AG04450 (cell line): ENCODE results near the gene GARIN5A. TPM values are rescaled to one million over a fixed set of nuclear protein-coding genes. Genes with fewer than 3 reads are reported as not detected.

ENCODE experiments used
- CTCF ChIA-PET: fragments of 300-600, 350-600 bp; formaldehyde crosslinking; extraction: SDS; loops from one replicate; lab custom pipeline; 2022; ENCODE audit warnings: antibody characterized with exemption, inconsistent platforms; lab: Charles Lee
- POLR2A ChIA-PET: fragments of 350-600 bp; formaldehyde crosslinking; extraction: SDS; loops from one replicate; lab custom pipeline; 2021; ENCODE audit warnings: antibody characterized with exemption, inconsistent platforms; lab: Yijun Ruan, JAX
- DNase-seq: peaks from one replicate; pipeline ENCODE4 v3.0.0-alpha.2; 2011; ENCODE audit warnings: low read depth, low spot score
- H3K27ac ChIP-seq: one replicate; pipeline ENCODE4 v1.5.1; 2012; ENCODE audit warnings: low read depth, low read length, control low read depth
- H3K27me3 ChIP-seq: one replicate; pipeline ENCODE4 v1.6.0; 2012; ENCODE audit warnings: low read length; ENCODE audit not compliant: control insufficient read depth, insufficient read depth
- H3K4me3 ChIP-seq: 2 replicates; pipeline ENCODE4 v1.5.1; 2011; ENCODE audit warnings: mild to moderate bottlenecking, low read depth, low read length, control low read depth
- H3K9me3 ChIP-seq: 2 replicates; pipeline ENCODE4 v1.5.1; 2012; ENCODE audit warnings: low read length; ENCODE audit not compliant: control insufficient read depth, insufficient read depth
- polyA plus RNA-seq: library from polyadenylated mRNA; depleted of rRNA; stranded (reverse); fragments of >200 nt; gene quantifications from 2 replicates; pipeline ENCODE4 v1.2.3, GENCODE V29; 2011; rRNA removed
- TF ChIP-seq, protein P1 (sequence below): IDR thresholded peaks from 2 replicates; pipeline ENCODE4 v1.5.1; 2011; ENCODE audit warnings: low read depth, low read length, control low read depth, inconsistent platforms

Gene GARIN5A
- polyA plus RNA-seq, 1 experiment = 0.32 TPM

DNA sequence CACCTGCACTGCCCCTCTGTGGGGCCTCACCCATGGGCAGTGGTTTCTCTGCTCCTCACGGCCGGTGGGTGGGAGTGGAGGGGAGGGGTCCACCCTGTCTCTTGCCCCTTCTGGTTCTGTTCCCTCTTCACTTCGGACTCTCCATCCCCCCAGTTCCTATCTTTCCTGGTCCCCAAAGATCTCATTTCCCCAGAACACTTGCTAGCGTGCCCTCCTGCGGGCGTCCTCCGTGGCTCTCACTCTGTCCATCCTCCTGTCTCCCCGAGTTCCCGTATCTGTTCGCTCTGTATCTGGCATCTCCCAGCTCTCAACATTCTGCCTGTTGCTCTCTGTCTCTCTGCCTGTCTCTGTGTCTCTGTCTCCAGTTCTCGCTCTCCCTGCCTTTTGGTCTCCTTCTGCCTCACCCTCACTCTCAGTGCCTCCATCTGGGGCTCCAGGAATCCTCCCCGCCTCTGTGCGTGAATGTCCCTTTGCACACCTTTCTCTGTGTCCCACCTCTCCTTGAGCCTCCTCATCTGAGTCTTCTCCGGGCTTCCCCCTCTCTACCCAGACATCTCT, 57.5 kb downstream of the GARIN5A start:
- ChIA-PET CTCF (no interaction called here), POLR2A (no interaction called here)
- Histone ChIP-seq H3K27me3 (peaks cover 18% of the 10 kb centered on the region), H3K9me3 (peaks cover 3% of the 10 kb centered on the region), H3K4me3 (no peak overlapping the region), H3K27ac (no peak overlapping the region)
- TF ChIP-seq, protein P1, sequence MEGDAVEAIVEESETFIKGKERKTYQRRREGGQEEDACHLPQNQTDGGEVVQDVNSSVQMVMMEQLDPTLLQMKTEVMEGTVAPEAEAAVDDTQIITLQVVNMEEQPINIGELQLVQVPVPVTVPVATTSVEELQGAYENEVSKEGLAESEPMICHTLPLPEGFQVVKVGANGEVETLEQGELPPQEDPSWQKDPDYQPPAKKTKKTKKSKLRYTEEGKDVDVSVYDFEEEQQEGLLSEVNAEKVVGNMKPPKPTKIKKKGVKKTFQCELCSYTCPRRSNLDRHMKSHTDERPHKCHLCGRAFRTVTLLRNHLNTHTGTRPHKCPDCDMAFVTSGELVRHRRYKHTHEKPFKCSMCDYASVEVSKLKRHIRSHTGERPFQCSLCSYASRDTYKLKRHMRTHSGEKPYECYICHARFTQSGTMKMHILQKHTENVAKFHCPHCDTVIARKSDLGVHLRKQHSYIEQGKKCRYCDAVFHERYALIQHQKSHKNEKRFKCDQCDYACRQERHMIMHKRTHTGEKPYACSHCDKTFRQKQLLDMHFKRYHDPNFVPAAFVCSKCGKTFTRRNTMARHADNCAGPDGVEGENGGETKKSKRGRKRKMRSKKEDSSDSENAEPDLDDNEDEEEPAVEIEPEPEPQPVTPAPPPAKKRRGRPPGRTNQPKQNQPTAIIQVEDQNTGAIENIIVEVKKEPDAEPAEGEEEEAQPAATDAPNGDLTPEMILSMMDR = no peak
- no peak for DNase-seq

DNA sequence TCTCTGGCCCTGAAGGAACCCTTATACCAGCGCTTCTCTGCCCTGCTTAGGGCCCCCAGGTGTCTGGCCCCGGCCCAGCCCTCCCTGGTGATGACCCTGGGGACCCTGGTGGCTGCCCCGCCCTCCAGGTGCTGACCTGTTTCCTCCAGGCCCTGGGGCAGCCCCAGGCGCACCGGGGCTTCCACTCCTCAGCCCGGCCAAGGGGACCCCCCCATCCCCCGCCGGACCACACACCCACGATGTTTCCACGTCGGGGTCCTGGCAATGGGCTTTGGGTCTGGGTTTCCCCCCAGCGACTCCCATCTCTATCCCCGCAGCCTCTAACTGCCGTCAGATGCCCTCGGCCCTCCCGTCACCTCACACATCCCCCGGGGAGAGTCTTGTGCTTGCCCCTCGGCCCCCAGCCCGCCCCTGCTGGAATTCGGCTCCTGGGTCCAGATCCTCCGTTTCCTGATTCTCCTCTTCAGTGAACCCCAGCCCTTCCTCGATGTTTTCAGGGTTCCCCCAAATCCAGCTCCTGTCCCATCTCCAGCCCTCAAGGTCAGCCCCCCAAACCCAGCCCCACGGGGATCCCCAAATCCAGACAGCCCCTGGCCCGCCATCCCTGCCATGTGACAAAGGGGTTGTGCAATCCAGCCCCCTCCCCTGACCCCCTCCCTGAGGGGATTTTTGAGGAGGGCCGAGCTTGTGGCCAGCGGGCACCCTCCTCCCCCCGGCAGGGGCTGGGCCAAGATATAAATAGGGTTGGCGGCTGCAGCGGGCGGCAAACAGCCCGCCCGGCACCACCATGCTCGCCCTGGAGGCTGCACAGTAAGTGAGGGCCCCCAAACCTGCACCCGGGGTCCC, 58.2 kb downstream of the GARIN5A start, which contains the start of gene SPIB:
SPIB (plus strand) TSS at position 763 of the 846 bp plus-strand sequence; CDS start at position 788, 25 bp downstream.
- TF ChIP-seq, protein P1 = no peak
- no peak for DNase-seq
- Histone ChIP-seq H3K27ac (no peak within 1 kb of the TSS), H3K27me3 (peaks cover 18% of the 10 kb centered on the region), H3K9me3 (peaks cover 4% of the 10 kb centered on the region), H3K4me3 (no peak within 1 kb of the TSS)
- ChIA-PET CTCF (no interaction called here), POLR2A (no interaction called here)

DNA sequence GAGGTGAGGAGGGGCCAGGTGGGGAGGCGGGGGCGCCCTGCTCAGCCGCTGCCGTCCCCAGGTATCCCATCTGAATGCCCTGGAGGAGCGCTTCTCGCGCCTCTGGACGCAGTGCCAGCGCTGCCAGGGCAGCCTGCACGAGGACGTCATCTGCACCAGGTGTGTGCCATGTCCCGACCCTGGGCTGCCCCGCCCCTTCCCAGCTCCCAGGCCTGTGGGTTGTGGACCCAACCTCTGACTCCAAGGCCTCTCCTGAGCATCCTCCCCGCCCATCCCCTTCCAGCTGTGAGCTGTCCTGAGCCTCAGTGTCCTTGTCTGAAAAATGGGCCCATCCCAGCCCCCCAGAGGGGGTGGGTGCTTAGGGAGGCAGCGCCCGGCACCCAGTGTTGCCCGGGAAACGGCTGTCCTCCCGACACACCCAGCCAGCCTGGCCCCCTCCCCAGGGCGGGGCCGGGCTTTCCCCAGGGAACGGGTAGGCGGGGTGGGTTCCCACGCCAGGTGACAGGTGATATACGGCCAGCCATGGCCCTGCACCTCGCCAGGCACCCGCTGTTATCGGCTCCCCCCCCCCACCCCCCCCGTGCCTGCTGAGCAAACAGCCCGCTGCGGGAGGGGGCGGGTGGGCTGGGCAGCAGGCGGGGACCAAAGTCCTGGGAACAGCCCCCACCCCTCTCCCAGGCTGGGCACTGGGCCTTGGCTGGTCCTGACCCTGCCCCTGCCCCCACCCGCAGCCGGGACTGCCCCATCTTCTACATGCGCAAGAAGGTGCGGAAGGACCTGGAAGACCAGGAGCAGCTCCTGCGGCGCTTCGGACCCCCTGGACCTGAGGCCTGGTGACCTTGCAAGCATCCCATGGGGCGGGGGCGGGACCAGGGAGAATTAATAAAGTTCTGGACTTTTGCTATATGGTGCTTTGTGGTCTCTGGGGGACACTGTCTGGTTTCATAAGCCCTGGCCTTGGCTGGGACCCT, 59.3 kb downstream of the GARIN5A start:
- H3K9me3 ChIP-seq = peaks cover 8% of the 10 kb centered on the region
- peaks cover 15% of the 10 kb centered on the region for H3K27me3 ChIP-seq
- H3K27ac ChIP-seq = no peak overlapping the region
- POLR2A ChIA-PET = no interaction called here
- TF ChIP-seq, protein P1 = no peak
- CTCF ChIA-PET = no interaction called here
- H3K4me3 ChIP-seq = no peak overlapping the region
- no peak for DNase-seq

Other genes starting within 250 kb of the GARIN5A start
- not detected in 2 replicates for gene KCNC3, start 147.5 kb downstream of the GARIN5A start, polyA plus RNA-seq
- 0.10 and 0.16 TPM in 2 replicates for gene NAPSA, start 111.2 kb downstream of the GARIN5A start, polyA plus RNA-seq
- gene NR1H2, start 100.4 kb downstream of the GARIN5A start, polyA plus RNA-seq = 23.7 and 32.5 TPM in 2 replicates
- gene POLD1, start 92.5 kb downstream of the GARIN5A start, polyA plus RNA-seq = 5.1 and 6.2 TPM in 2 replicates
- gene SPIB, start 57.9 kb downstream of the GARIN5A start, polyA plus RNA-seq = not detected in 2 replicates
- gene MYBPC2, start 44.0 kb downstream of the GARIN5A start, polyA plus RNA-seq = not detected in 2 replicates
- 45.4 and 57.2 TPM in 2 replicates for gene EMC10, start 341 bp downstream of the GARIN5A start, polyA plus RNA-seq
- 19.6 and 30.7 TPM in 2 replicates for gene JOSD2, start 34.3 kb upstream of the GARIN5A start, polyA plus RNA-seq
- gene ASPDH, start 37.1 kb upstream of the GARIN5A start, polyA plus RNA-seq = not detected in 2 replicates
- gene LRRC4B, start 91.6 kb upstream of the GARIN5A start, polyA plus RNA-seq = not detected in 2 replicates
- 0.02 and 0.05 TPM in 2 replicates for gene SYT3, start 163.0 kb upstream of the GARIN5A start, polyA plus RNA-seq
- not detected in 2 replicates for gene C19orf81, start 172.6 kb upstream of the GARIN5A start, polyA plus RNA-seq
- 2.4 and 3.5 TPM in 2 replicates for gene SHANK1, start 243.0 kb upstream of the GARIN5A start, polyA plus RNA-seq
- 43.9 and 64.1 TPM in 2 replicates for gene CLEC11A, start 246.5 kb upstream of the GARIN5A start, polyA plus RNA-seq